Stimulated activated naive B cell treated with anti-CD40 and anti-IgM and Interleukin-4, amounts not matched to agents 10 μg/mL and 1 μg/mL and 100 μg/mL, for 72 hours (primary cell): ENCODE data around the gene TAGLN3.

Experiments used
- ATAC-seq, 2 donors: fragments of 150-1000 bp; cut with Tn5 transposase; replicated peaks; 2 replicates each; pipeline ENCODE4 v1.10.0; 2021; ENCODE audit warnings: moderate library complexity in 1 of 2
- DNase-seq: peaks from one replicate; pipeline ENCODE4 v3.0.0; 2021
- H3K27ac Mint-ChIP-seq: one replicate; pipeline ENCODE4 v1.8.0; 2022; ENCODE audit warnings: mild to moderate bottlenecking, mixed read lengths
- H3K27me3 Mint-ChIP-seq, 2 donors: one replicate each; pipeline ENCODE4 v1.8.0; 2022; ENCODE audit warnings: mixed read lengths in 2 of 2
- H3K36me3 Mint-ChIP-seq, 2 donors: one replicate each; pipeline ENCODE4 v1.8.0; 2022; ENCODE audit warnings: mixed read lengths in 2 of 2, mild to moderate bottlenecking in 1 of 2
- H3K4me1 Mint-ChIP-seq, 2 donors: one replicate each; pipeline ENCODE4 v1.8.0; 2022; ENCODE audit warnings: mixed read lengths in 2 of 2, mild to moderate bottlenecking in 1 of 2
- H3K4me3 Mint-ChIP-seq, 2 donors: one replicate each; pipeline ENCODE4 v1.8.0; 2022; ENCODE audit warnings: mild to moderate bottlenecking in 2 of 2, mixed read lengths in 2 of 2, moderate library complexity in 1 of 2
- H3K9me3 Mint-ChIP-seq, 2 donors: one replicate each; pipeline ENCODE4 v1.8.0; 2022; ENCODE audit warnings: mixed read lengths in 2 of 2, mild to moderate bottlenecking in 1 of 2

The TAGLN3 gene

GRCh38 chr3:111989061-111989678 lies 9.6 kb upstream of the TAGLN3 start:
- no peaks in the 10 kb centered on the region for H3K9me3 Mint-ChIP-seq
- no peak for DNase-seq
- H3K36me3 Mint-ChIP-seq, result peaks cover 27 to 55% of the 10 kb centered on the region in 2 donors
- no peak overlapping the region for H3K4me3 Mint-ChIP-seq
- peaks cover 9 to 16% of the 10 kb centered on the region in 2 donors for H3K4me1 Mint-ChIP-seq
- no peaks in the 10 kb centered on the region for H3K27me3 Mint-ChIP-seq
- ATAC-seq, result peak; percentile 75 to 86
- no peak overlapping the region for H3K27ac Mint-ChIP-seq

GRCh38 chr3:111993038-111993437 lies 5.7 kb upstream of the TAGLN3 start:
- Mint-ChIP-seq H3K4me3 (no peak overlapping the region), H3K4me1 (peaks cover 2 to 7% of the 10 kb centered on the region in 2 donors), H3K27me3 (no peaks in the 10 kb centered on the region), H3K27ac (no peak overlapping the region), H3K36me3 (peaks cover 23 to 34% of the 10 kb centered on the region in 2 donors), H3K9me3 (no peaks in the 10 kb centered on the region)
- no peak for DNase-seq
- ATAC-seq, result no peak

- Mint-ChIP-seq H3K27ac (peak overlapping the region; percentile 60), H3K36me3 (peaks cover 4 to 5% of the 10 kb centered on the region in 2 donors), H3K9me3 (no peaks in the 10 kb centered on the region), H3K4me1 (peaks cover 9 to 23% of the 10 kb centered on the region in 2 donors), H3K4me3 (peak overlapping the region; percentile 84 to 86), H3K27me3 (peaks cover 9 to 10% of the 10 kb centered on the region in 2 donors)
- ATAC-seq, result no peak
- no peak for DNase-seq
Measured at GRCh38 chr3:111999484-112000324, 982 bp downstream of the TAGLN3 start.

- Mint-ChIP-seq H3K27ac (no peak overlapping the region), H3K27me3 (peaks cover 9 to 10% of the 10 kb centered on the region in 2 donors), H3K4me1 (peaks cover 9 to 23% of the 10 kb centered on the region in 2 donors), H3K36me3 (peaks cover under 1 to 1% of the 10 kb centered on the region in 2 donors), H3K9me3 (no peaks in the 10 kb centered on the region), H3K4me3 (no peak overlapping the region)
- ATAC-seq, result no peak
- DNase-seq, result no peak
Measured at GRCh38 chr3:112000367-112000771, 1.6 kb downstream of the TAGLN3 start.

GRCh38 chr3:112000966-112001365 lies 2.2 kb downstream of the TAGLN3 start:
- ATAC-seq (no peak), DNase-seq (no peak)
- no peaks in the 10 kb centered on the region for H3K9me3 Mint-ChIP-seq
- peaks cover 9 to 10% of the 10 kb centered on the region in 2 donors for H3K27me3 Mint-ChIP-seq
- no peak overlapping the region for H3K27ac Mint-ChIP-seq
- H3K4me1 Mint-ChIP-seq, result peaks cover 9 to 23% of the 10 kb centered on the region in 2 donors
- H3K36me3 Mint-ChIP-seq, result no peaks in the 10 kb centered on the region
- no peak overlapping the region for H3K4me3 Mint-ChIP-seq

- H3K4me3 Mint-ChIP-seq, result no peak overlapping the region
- H3K27ac Mint-ChIP-seq, result no peak overlapping the region
- no peaks in the 10 kb centered on the region for H3K9me3 Mint-ChIP-seq
- H3K4me1 Mint-ChIP-seq, result peaks cover 9 to 23% of the 10 kb centered on the region in 2 donors
- H3K36me3 Mint-ChIP-seq, result no peaks in the 10 kb centered on the region
- peaks cover 9 to 10% of the 10 kb centered on the region in 2 donors for H3K27me3 Mint-ChIP-seq
- no peak for ATAC-seq
- DNase-seq, result no peak
Measured at GRCh38 chr3:112001526-112001925, 2.8 kb downstream of the TAGLN3 start.

- no peaks in the 10 kb centered on the region for H3K9me3 Mint-ChIP-seq
- DNase-seq, result no peak
- H3K4me1 Mint-ChIP-seq, result peaks cover 9 to 23% of the 10 kb centered on the region in 2 donors
- no peaks in the 10 kb centered on the region for H3K36me3 Mint-ChIP-seq
- no peak overlapping the region for H3K27ac Mint-ChIP-seq
- no peak for ATAC-seq
- H3K4me3 Mint-ChIP-seq, result no peak overlapping the region
- H3K27me3 Mint-ChIP-seq, result peaks cover 9 to 10% of the 10 kb centered on the region in 2 donors
Measured at GRCh38 chr3:112002096-112002971, 3.6 kb downstream of the TAGLN3 start.

- H3K36me3 Mint-ChIP-seq, result no peaks in the 10 kb centered on the region
- H3K27me3 Mint-ChIP-seq, result peaks cover 7 to 9% of the 10 kb centered on the region in 2 donors
- no peak overlapping the region for H3K27ac Mint-ChIP-seq
- no peaks in the 10 kb centered on the region for H3K9me3 Mint-ChIP-seq
- no peak overlapping the region for H3K4me3 Mint-ChIP-seq
- peaks cover 8 to 22% of the 10 kb centered on the region in 2 donors for H3K4me1 Mint-ChIP-seq
- DNase-seq (no peak), ATAC-seq (no peak)
Measured at GRCh38 chr3:112003321-112004080, 4.8 kb downstream of the TAGLN3 start.

GRCh38 chr3:112004187-112004586 lies 5.5 kb downstream of the TAGLN3 start:
- no peaks in the 10 kb centered on the region for H3K9me3 Mint-ChIP-seq
- no peaks in the 10 kb centered on the region for H3K36me3 Mint-ChIP-seq
- peaks cover 2 to 5% of the 10 kb centered on the region in 2 donors for H3K27me3 Mint-ChIP-seq
- H3K27ac Mint-ChIP-seq, result no peak overlapping the region
- no peak for DNase-seq
- peaks cover 6 to 15% of the 10 kb centered on the region in 2 donors for H3K4me1 Mint-ChIP-seq
- ATAC-seq, result no peak
- H3K4me3 Mint-ChIP-seq, result no peak overlapping the region

GRCh38 chr3:112004669-112005068 lies 5.9 kb downstream of the TAGLN3 start:
- no peak overlapping the region for H3K4me3 Mint-ChIP-seq
- ATAC-seq (no peak), DNase-seq (no peak)
- peak overlapping the region; percentile 39 for H3K27ac Mint-ChIP-seq
- H3K9me3 Mint-ChIP-seq, result no peaks in the 10 kb centered on the region
- peaks cover 4 to 10% of the 10 kb centered on the region in 2 donors for H3K4me1 Mint-ChIP-seq
- no peaks in the 10 kb centered on the region for H3K36me3 Mint-ChIP-seq
- H3K27me3 Mint-ChIP-seq, result peaks cover 0 to 5% of the 10 kb centered on the region in 2 donors

GRCh38 chr3:112005091-112005672 lies 6.5 kb downstream of the TAGLN3 start:
- no peak for ATAC-seq
- DNase-seq, result no peak
- no peaks in the 10 kb centered on the region for H3K9me3 Mint-ChIP-seq
- H3K36me3 Mint-ChIP-seq, result no peaks in the 10 kb centered on the region
- peaks cover 0 to 5% of the 10 kb centered on the region in 2 donors for H3K27me3 Mint-ChIP-seq
- H3K27ac Mint-ChIP-seq, result peak overlapping the region; percentile 39
- peaks cover 4 to 8% of the 10 kb centered on the region in 2 donors for H3K4me1 Mint-ChIP-seq
- no peak overlapping the region for H3K4me3 Mint-ChIP-seq

GRCh38 chr3:112007633-112008032 lies 8.9 kb downstream of the TAGLN3 start:
- Mint-ChIP-seq H3K36me3 (no peaks in the 10 kb centered on the region), H3K27me3 (no peaks in the 10 kb centered on the region), H3K4me3 (no peak overlapping the region), H3K4me1 (peaks cover 4 to 14% of the 10 kb centered on the region in 2 donors), H3K27ac (no peak overlapping the region), H3K9me3 (no peaks in the 10 kb centered on the region)
- ATAC-seq (no peak), DNase-seq (no peak)

- H3K9me3 Mint-ChIP-seq, result no peaks in the 10 kb centered on the region
- peaks cover 11 to 12% of the 10 kb centered on the region in 2 donors for H3K4me1 Mint-ChIP-seq
- H3K27ac Mint-ChIP-seq, result no peak overlapping the region
- H3K27me3 Mint-ChIP-seq, result no peaks in the 10 kb centered on the region
- H3K4me3 Mint-ChIP-seq, result no peak overlapping the region
- DNase-seq, result no peak
- H3K36me3 Mint-ChIP-seq, result no peaks in the 10 kb centered on the region
- no peak for ATAC-seq
Measured at GRCh38 chr3:112009670-112010069, 10.9 kb downstream of the TAGLN3 start.
